ENCODE data around the gene ZBBX. TPM values are rescaled to one million over a fixed set of nuclear protein-coding genes. Genes with fewer than 3 reads are reported as not detected.

Gene ZBBX
- total and polyA plus RNA-seq, 2 of the 8 experiments (the other 6 are each of a cell fraction or from before 2014, with no cell fraction given) = 0.17 to 0.84 TPM

DNA sequence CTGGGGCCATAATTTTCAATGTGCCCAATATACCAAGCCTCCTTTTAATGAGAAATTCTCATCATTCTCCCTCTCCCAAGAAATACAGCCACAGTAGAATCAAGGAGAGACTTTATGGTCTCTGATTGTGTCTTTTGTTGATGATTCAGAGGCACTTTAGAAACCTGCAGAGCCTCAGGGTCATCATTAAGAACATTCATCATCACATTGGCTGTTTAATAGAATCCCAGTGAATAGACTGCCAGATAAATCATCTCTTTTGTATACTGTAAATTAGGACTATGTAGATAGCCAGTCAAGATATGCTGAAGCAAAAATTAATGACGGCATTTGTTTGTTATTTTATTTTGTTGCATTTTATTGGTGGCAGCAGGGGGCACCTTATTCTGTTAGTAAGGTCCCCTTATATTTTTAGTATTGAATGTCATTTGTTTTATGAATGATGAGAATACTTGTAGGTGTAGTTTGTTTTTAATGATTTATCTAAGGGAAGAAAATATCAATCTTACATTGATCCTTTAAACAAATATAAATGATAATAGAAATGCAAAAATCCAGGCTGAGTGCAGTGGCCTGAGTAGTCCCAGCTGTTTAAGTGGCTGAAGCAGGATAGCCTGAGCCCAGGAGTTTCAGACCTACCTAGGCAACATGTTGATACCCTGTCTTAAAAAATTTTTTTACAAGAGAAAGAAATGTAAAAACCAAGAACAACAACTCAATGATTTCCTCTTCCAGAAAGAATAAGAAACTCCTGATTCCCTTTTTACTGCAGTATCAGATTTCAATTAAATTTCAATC, 138.8 kb downstream of the ZBBX start:
- H2BK5ac ChIP-seq (ENCODE audit: low read depth, low read length) = no peak overlapping the region
- no peak overlapping the region for H2BK12ac ChIP-seq (ENCODE audit: low read depth, low read length)
- no peak overlapping the region for H2BK15ac ChIP-seq (ENCODE audit: low read length)
- H3K14ac ChIP-seq (ENCODE audit: insufficient read length) = no peak overlapping the region
- no peak overlapping the region for H2AFZ ChIP-seq (ENCODE audit: low read length)
- H2BK20ac ChIP-seq (ENCODE audit: low read length) = no peak overlapping the region
- DNase-seq (ENCODE audit: low read depth in 1 of 2, low spot score in 2 of 2) (no peak), FAIRE-seq (no peak)
- H3K4me2 ChIP-seq (ENCODE audit: insufficient read depth in 1 of 2, low read depth in 2 of 2, low read length in 2 of 2) = 0 out of 4 replicates have a peak overlapping the region, but pooled peaks of 1 of the 2 experiments have one; percentile 3
- no peak overlapping the region for H3K4ac ChIP-seq (replicated peaks; ENCODE audit: insufficient read length, low read depth, low read length)
- H4K20me1 ChIP-seq (replicated peaks in 1 of 2; ENCODE audit: control insufficient read depth in 1 of 2, insufficient read depth in 2 of 2, low read length in 2 of 2) = no peaks in the 10 kb centered on the region
- no peak overlapping the region for H2BK120ac ChIP-seq (replicated peaks; ENCODE audit: low read depth, low read length)
- H3K9ac ChIP-seq (replicated peaks in 1 of 4; ENCODE audit: extremely low read depth in 1 of 4, low read depth in 3 of 4, low read length in 3 of 4) = no peak overlapping the region
- no peaks in the 10 kb centered on the region for H3K79me2 ChIP-seq (ENCODE audit: control insufficient read depth in 1 of 2, insufficient read depth in 2 of 2, low read length in 2 of 2)
- H3K4me1 ChIP-seq (replicated peaks in 1 of 4; ENCODE audit: control insufficient read depth in 3 of 4, insufficient read depth in 4 of 4, low read length in 3 of 4) = peaks cover 0 to 4% (median 0%) of the 10 kb centered on the region in 4 experiments; a peak in 1 of 7 replicates
- 87% methylated on average over 1 of the region's 1 CpG; no CpG with 5 or more reads in 1 of the 2 experiments for WGBS, 2 experiments (ENCODE audit: extremely low coverage in 1 of 2, insufficient coverage in 1 of 2, insufficient read length in 1 of 2, insufficient replicate concordance in 2 of 2, low coverage in 1 of 2, low lambda C conversion rate in 2 of 2, missing lambda C conversion rate in 1 of 2)
- no peak overlapping the region for H4K5ac ChIP-seq (ENCODE audit: insufficient read length, low read depth, low read length)
- no peak overlapping the region for H3K18ac ChIP-seq (ENCODE audit: extremely low read depth, low read length)
- no peak overlapping the region for H4K91ac ChIP-seq (replicated peaks; ENCODE audit: insufficient read length, low read length)
- H3K36me3 ChIP-seq (ENCODE audit: control insufficient read depth in 2 of 4, insufficient read depth in 4 of 4, low read length in 3 of 4) = no peaks in the 10 kb centered on the region
- no peaks in the 10 kb centered on the region for H3K79me1 ChIP-seq (ENCODE audit: low read depth, low read length)
- no peak overlapping the region for H3K27ac ChIP-seq (ENCODE audit: low read depth, low read length)
- no peak overlapping the region for H3K56ac ChIP-seq (replicated peaks; ENCODE audit: insufficient read length, low read depth, low read length)
- H3K27me3 ChIP-seq (replicated peaks in 1 of 4; ENCODE audit: control insufficient read depth in 3 of 4, extremely low read depth in 1 of 4, insufficient read depth in 3 of 4, low read length in 3 of 4) = no peaks in the 10 kb centered on the region
- H3K23me2 ChIP-seq (ENCODE audit: low read depth, low read length) = no peaks in the 10 kb centered on the region
- ChIA-PET CTCF (ENCODE audit: partially characterized antibody) (interaction anchor here (1.0 to 1.2 kb wide), 2 partner anchors 10 kb away, joined by 3 to 5 read pairs; no protein-coding TSS in a partner anchor), POLR2A (ENCODE audit: partially characterized antibody) (no interaction called here)
- no peak overlapping the region for H4K8ac ChIP-seq (ENCODE audit: extremely low read depth, insufficient read depth, low read length)
- H3K4me3 ChIP-seq (ENCODE audit: extremely low read depth in 1 of 4, insufficient read depth in 2 of 4, low read depth in 3 of 4, low read length in 4 of 4) = no peak overlapping the region
- no peak overlapping the region for H2AK5ac ChIP-seq (ENCODE audit: low read depth, low read length)
- H3K23ac ChIP-seq (ENCODE audit: insufficient read length) = no peak overlapping the region
- no peaks in the 10 kb centered on the region for H3K9me3 ChIP-seq (ENCODE audit: insufficient read depth in 2 of 2, low read depth in 1 of 2, low read length in 1 of 2)
- TF ChIP-seq TAF7 (optimal IDR thresholded peaks at IDR 0.05; ENCODE audit: borderline replicate concordance, low read depth, low read length) (no peak), BCL11A (IDR thresholded peaks at IDR 0.05; ENCODE audit: low read depth in 2 of 2, low read length in 2 of 2) (no peak), NRF1 (IDR thresholded peaks at IDR 0.05; ENCODE audit: low read depth, low read length) (no peak), SUZ12 (IDR thresholded peaks at IDR 0.05; ENCODE audit: low read length) (no peak), RNF2 (IDR thresholded peaks at IDR 0.05; ENCODE audit: borderline replicate concordance, low read depth, low read length, missing control alignments, poor library complexity, severe bottlenecking) (no peak), ZNF274 (IDR thresholded peaks at IDR 0.05; ENCODE audit: borderline replicate concordance, extremely low read depth, low read length) (no peak), RAD21 (IDR thresholded peaks at IDR 0.05 in 1 of 2, conservative IDR thresholded peaks at IDR 0.05 in 1 of 2; ENCODE audit: low read depth in 2 of 2, low read length in 2 of 2) (no peak), GABPA (IDR thresholded peaks at IDR 0.05; ENCODE audit: borderline replicate concordance, insufficient read depth, low read length) (no peak), JUND (IDR thresholded peaks at IDR 0.05; ENCODE audit: low read length) (no peak)
- TF ChIP-seq, protein P1, sequence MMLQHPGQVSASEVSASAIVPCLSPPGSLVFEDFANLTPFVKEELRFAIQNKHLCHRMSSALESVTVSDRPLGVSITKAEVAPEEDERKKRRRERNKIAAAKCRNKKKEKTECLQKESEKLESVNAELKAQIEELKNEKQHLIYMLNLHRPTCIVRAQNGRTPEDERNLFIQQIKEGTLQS (IDR thresholded peaks at IDR 0.05; ENCODE audit: insufficient read depth, low read depth, low read length) = no peak
